Endothelial cell of umbilical vein (primary cell): ENCODE measurements around the gene BMPR1B. TPM values are rescaled to one million over a fixed set of nuclear protein-coding genes. Genes with fewer than 3 reads are reported as not detected.
"Not testable (repeated sequence)": the region's sequence is repeated elsewhere in the genome, so short reads cannot be mapped to it uniquely, and the experiment has no call there.

Experiments used
- BruUV-seq: library from RNA; stranded (reverse); fragments of 400-500 nt; replicated peaks from 2 replicates; lab custom pipeline; 2021; lab: Mats Ljungman, UMichigan
- CTCF ChIA-PET: fragments of 300-600, 350-600 bp; sonication (Branson Sonifier 250); formaldehyde crosslinking; loops from one replicate; lab custom pipeline; 2021; ENCODE audit warnings: antibody characterized with exemption, inconsistent platforms; lab: Charles Lee
- POLR2A ChIA-PET: fragments of 300-600, 350-600 bp; sonication (Branson Sonifier 250); formaldehyde crosslinking; loops from one replicate; lab custom pipeline; 2021; ENCODE audit warnings: antibody characterized with exemption, inconsistent platforms; lab: Charles Lee
- DNase-seq: peaks from one replicate; pipeline ENCODE4 v3.0.0-alpha.2; 2011; ENCODE audit warnings: low read depth, low spot score
- FAIRE-seq: peaks from 2 replicates; lab custom pipeline; 2011; peaks lifted over from hg19 to GRCh38; lab: Jason Lieb, UNC
- H2AFZ ChIP-seq: 2 replicates; pipeline ENCODE4 v1.6.0; 2012; ENCODE audit warnings: low read depth, low read length, control low read depth, inconsistent platforms
- H3K27ac ChIP-seq: 2 replicates; pipeline ENCODE4 v1.5.1; 2011; ENCODE audit warnings: low read depth, mild to moderate bottlenecking, control low read depth, low read length, moderate library complexity; ENCODE audit not compliant: insufficient read depth
- H3K27me3 ChIP-seq, 2 experiments: 2 replicates each; pipeline versions ENCODE4 v1.6.0 to v1.6.1; 2011; ENCODE audit warnings: low read length in 2 of 2, mixed read lengths in 1 of 2; ENCODE audit not compliant: control insufficient read depth in 2 of 2, insufficient read depth in 2 of 2
- H3K36me3 ChIP-seq, 2 experiments: 2 replicates in 1 of 2; 3 replicates in 1 of 2; pipeline ENCODE4 v1.5.1; 2011; ENCODE audit warnings: low read length in 2 of 2, mild to moderate bottlenecking in 1 of 2, moderate library complexity in 1 of 2; ENCODE audit not compliant: control insufficient read depth in 2 of 2, insufficient read depth in 2 of 2; ENCODE audit errors: extremely low read depth in 1 of 2
- H3K4me1 ChIP-seq: 3 replicates; pipeline ENCODE4 v1.5.1; 2011; ENCODE audit warnings: mild to moderate bottlenecking, low read length; ENCODE audit not compliant: control insufficient read depth, insufficient read depth; ENCODE audit errors: extremely low read depth
- H3K4me2 ChIP-seq: 2 replicates; pipeline ENCODE4 v1.6.1; 2011; ENCODE audit warnings: low read length, control low read depth, mixed read lengths; ENCODE audit not compliant: insufficient read depth
- H3K4me3 ChIP-seq, 3 experiments: fragments of 200-600 bp in 1 of 3; sonication (generic), shearing (Covaris generic) in 1 of 3; replicated peaks in 1 of 3; 2 replicates each; pipeline ENCODE4 v1.5.1; 2011 to 2016; ENCODE audit warnings: control low read depth in 3 of 3, low read length in 3 of 3, mild to moderate bottlenecking in 2 of 3, inconsistent platforms in 1 of 3, low read depth in 1 of 3, moderate library complexity in 1 of 3; ENCODE audit not compliant: insufficient read depth in 1 of 3
- H3K79me2 ChIP-seq: 2 replicates; pipeline ENCODE4 v1.6.0; 2012; ENCODE audit warnings: low read length, inconsistent platforms; ENCODE audit not compliant: control insufficient read depth, insufficient read depth
- H3K9ac ChIP-seq: replicated peaks from 2 replicates; pipeline ENCODE3; 2011; ENCODE audit warnings: low read length, control low read depth; ENCODE audit not compliant: insufficient read depth; ENCODE audit errors: extremely low read depth
- H3K9me1 ChIP-seq: replicated peaks from 3 replicates; pipeline ENCODE4 v1.6.0; 2011; ENCODE audit warnings: mild to moderate bottlenecking, low read length; ENCODE audit not compliant: control insufficient read depth, insufficient read depth; ENCODE audit errors: extremely low read depth
- H3K9me3 ChIP-seq: replicated peaks from 2 replicates; pipeline ENCODE4 v1.5.1; 2012; ENCODE audit warnings: low read length, inconsistent platforms; ENCODE audit not compliant: control insufficient read depth, insufficient read depth
- H4K20me1 ChIP-seq: replicated peaks from 2 replicates; pipeline ENCODE3; 2011; ENCODE audit warnings: mild to moderate bottlenecking, low read length; ENCODE audit not compliant: control insufficient read depth, insufficient read depth; ENCODE audit errors: extremely low read depth
- EZH2 ChIP-seq: IDR thresholded peaks from 2 replicates; pipeline ENCODE4 v1.6.1; 2012; ENCODE audit warnings: borderline replicate concordance, low read depth, mild to moderate bottlenecking, moderate library complexity, low read length, inconsistent platforms; ENCODE audit not compliant: severe bottlenecking
- FOS ChIP-seq: IDR thresholded peaks from 2 replicates; pipeline ENCODE4 v1.6.1; 2011; ENCODE audit warnings: mild to moderate bottlenecking, low read length, moderate library complexity, borderline replicate concordance; ENCODE audit not compliant: insufficient read depth
- GATA2 ChIP-seq: IDR thresholded peaks from 2 replicates; pipeline ENCODE4 v1.7.0; 2011; ENCODE audit warnings: low read depth, mild to moderate bottlenecking, moderate library complexity, mixed read lengths, low read length; ENCODE audit not compliant: insufficient read length, insufficient read depth
- JUN ChIP-seq: IDR thresholded peaks from 2 replicates; pipeline ENCODE4 v1.6.1; 2011; ENCODE audit warnings: borderline replicate concordance, low read depth; ENCODE audit not compliant: insufficient read length, insufficient read depth
- MYC ChIP-seq: IDR thresholded peaks from one replicate; pipeline ENCODE4 v1.6.1; 2011; ENCODE audit warnings: mild to moderate bottlenecking, low read depth, low read length
- POLR2A ChIP-seq: IDR thresholded peaks from 2 replicates; pipeline ENCODE4 v1.6.1; 2012; ENCODE audit warnings: low read depth, mild to moderate bottlenecking, control low read depth, low read length
- POLR2AphosphoS5 ChIP-seq: IDR thresholded peaks from 2 replicates; pipeline ENCODE4 v1.6.1; 2012; ENCODE audit warnings: low read depth, mild to moderate bottlenecking, control low read depth, low read length, moderate library complexity; ENCODE audit not compliant: insufficient read depth
- dilution Hi-C: fragments of 300-500 bp; cut with MboI; formaldehyde crosslinking; loops from one replicate; pipeline ENCODE4 v1.15.0; 2019; ENCODE audit warnings: low sequenced_read_pairs; ENCODE audit not compliant: extremely low pct_ligation_motif_present
- intact Hi-C: fragments of 100-400 bp; cut with micrococcal nuclease; formaldehyde crosslinking; loops from one replicate; pipeline ENCODE4 v1.10.0; 2022
- polyA plus RNA-seq, 4 experiments: library from polyadenylated mRNA; depleted of rRNA in 3 of 4; stranded (reverse) in 3 of 4; unstranded in 1 of 4; fragments of >200 nt; gene quantifications; 2 replicates each; pipeline versions ENCODE4 v1.2.1 to v1.2.3, GENCODE V29; 2011 to 2012; ENCODE audit warnings: missing spikeins in 1 of 4
- total RNA-seq: library from RNA; stranded (reverse); gene quantifications from 2 replicates; pipeline ENCODE4 v1.2.3, GENCODE V29; 2021
- TF ChIP-seq, protein P1 (sequence below): IDR thresholded peaks from 2 replicates; pipeline ENCODE4 v1.6.1; 2011; ENCODE audit not compliant: insufficient read depth, insufficient read length
- TF ChIP-seq, protein P2 (sequence below), 2 donors: IDR thresholded peaks; 1 replicate in 1 of 2; 2 replicates in 1 of 2; pipeline ENCODE4 v1.5.1; 2011; ENCODE audit warnings: low read length in 2 of 2, mild to moderate bottlenecking in 2 of 2, moderate library complexity in 2 of 2, control low read depth in 1 of 2, inconsistent platforms in 1 of 2, low read depth in 1 of 2; ENCODE audit not compliant: insufficient read depth in 1 of 2; ENCODE audit errors: extremely low read depth in 1 of 2

BMPR1B gene
- total and polyA plus RNA-seq, 2 donors (not counting 3 experiments of a cell fraction or from before 2014, with no cell fraction given), result 0.28 to 2.1 TPM

DNA sequence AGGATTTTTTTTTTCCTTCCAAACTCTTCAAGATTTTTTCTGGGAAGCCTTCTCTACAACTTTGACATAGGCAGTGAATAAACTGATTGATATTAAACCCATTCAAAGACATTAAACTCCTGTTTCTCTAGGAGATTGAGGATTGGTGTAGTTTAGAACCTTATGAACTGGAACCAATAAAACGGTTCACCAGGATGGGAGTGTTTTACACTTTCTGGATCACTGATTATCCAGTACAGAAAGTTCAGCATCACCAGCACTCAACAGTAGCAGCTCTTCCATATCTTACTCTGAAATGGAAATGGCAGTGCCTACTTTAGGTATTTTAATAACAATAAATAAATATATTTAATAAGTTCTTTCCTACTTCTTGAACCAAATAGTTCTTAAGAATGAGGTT lies 76.7 kb downstream of the BMPR1B start:
- no peak overlapping the region for H3K9ac ChIP-seq
- H3K4me3 ChIP-seq, result no peak overlapping the region
- no TSS peak for BruUV-seq
- H3K4me1 ChIP-seq, result no peaks in the 10 kb centered on the region
- no peaks in the 10 kb centered on the region for H3K27me3 ChIP-seq
- no peaks in the 10 kb centered on the region for H4K20me1 ChIP-seq
- no peaks in the 10 kb centered on the region for H3K36me3 ChIP-seq
- intact Hi-C loops, result no loop called here
- H2AFZ ChIP-seq, result no peak overlapping the region
- ChIA-PET POLR2A (no interaction called here), CTCF (no interaction called here)
- no peak for TF ChIP-seq POLR2A
- TF ChIP-seq, protein P1, sequence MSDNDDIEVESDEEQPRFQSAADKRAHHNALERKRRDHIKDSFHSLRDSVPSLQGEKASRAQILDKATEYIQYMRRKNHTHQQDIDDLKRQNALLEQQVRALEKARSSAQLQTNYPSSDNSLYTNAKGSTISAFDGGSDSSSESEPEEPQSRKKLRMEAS, result no peak
- no peak for TF ChIP-seq JUN
- TF ChIP-seq EZH2, result no peak
- TF ChIP-seq, protein P2, sequence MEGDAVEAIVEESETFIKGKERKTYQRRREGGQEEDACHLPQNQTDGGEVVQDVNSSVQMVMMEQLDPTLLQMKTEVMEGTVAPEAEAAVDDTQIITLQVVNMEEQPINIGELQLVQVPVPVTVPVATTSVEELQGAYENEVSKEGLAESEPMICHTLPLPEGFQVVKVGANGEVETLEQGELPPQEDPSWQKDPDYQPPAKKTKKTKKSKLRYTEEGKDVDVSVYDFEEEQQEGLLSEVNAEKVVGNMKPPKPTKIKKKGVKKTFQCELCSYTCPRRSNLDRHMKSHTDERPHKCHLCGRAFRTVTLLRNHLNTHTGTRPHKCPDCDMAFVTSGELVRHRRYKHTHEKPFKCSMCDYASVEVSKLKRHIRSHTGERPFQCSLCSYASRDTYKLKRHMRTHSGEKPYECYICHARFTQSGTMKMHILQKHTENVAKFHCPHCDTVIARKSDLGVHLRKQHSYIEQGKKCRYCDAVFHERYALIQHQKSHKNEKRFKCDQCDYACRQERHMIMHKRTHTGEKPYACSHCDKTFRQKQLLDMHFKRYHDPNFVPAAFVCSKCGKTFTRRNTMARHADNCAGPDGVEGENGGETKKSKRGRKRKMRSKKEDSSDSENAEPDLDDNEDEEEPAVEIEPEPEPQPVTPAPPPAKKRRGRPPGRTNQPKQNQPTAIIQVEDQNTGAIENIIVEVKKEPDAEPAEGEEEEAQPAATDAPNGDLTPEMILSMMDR (IDR thresholded peaks at IDR 0.05; ENCODE audit: extremely low read depth in 1 of 2, insufficient read depth in 1 of 2, low read depth in 1 of 2, low read length in 2 of 2), result no peak
- no peak for TF ChIP-seq MYC
- TF ChIP-seq GATA2, result no peak
- no peak for TF ChIP-seq FOS
- no peak for TF ChIP-seq POLR2AphosphoS5
- H3K27ac ChIP-seq, result no peak overlapping the region
- FAIRE-seq, result no peak
- no peaks in the 10 kb centered on the region for H3K79me2 ChIP-seq
- dilution Hi-C loops, result no loop called here
- DNase-seq, result no peak
- no peaks in the 10 kb centered on the region for H3K9me3 ChIP-seq
- H3K4me2 ChIP-seq, result no peak overlapping the region
- H3K9me1 ChIP-seq, result no peaks in the 10 kb centered on the region

DNA sequence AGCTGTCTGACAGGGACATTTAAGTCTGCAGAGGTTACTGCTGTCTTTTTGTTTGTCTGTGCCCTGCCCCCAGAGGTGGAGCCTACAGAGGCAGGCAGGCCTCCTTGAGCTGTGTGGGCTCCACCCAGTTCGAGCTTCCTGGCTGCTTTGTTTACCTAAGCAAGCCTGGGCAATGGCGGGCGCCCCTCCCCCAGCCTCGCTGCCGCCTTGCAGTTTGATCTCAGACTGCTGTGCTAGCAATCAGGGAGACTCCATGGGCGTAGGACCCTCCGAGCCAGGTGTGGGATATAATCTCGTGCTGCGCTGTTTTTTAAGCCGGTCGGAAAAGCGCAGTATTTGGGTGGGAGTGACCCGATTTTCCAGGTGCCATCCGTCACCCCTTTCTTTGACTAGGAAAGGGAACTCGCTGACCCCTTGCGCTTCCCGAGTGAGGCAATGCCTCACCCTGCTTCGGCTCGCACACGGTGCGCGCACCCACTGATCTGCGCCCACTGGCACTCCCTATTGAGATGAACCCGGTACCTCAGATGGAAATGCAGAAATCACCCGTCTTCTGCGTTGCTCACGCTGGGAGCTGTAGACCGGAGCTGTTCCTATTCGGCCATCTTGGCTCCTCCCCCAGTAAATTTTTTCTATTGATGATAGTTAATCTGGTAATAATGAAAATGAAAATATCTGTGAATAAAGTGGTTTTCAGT lies 83.6 kb downstream of the BMPR1B start:
- CTCF ChIA-PET, H4K20me1 ChIP-seq, BruUV-seq, FAIRE-seq, H3K4me1 ChIP-seq, dilution Hi-C loops, H3K9me1 ChIP-seq, H3K9ac ChIP-seq, H3K4me2 ChIP-seq, H2AFZ ChIP-seq, H3K4me3 ChIP-seq, H3K27ac ChIP-seq, H3K27me3 ChIP-seq, POLR2A ChIA-PET, DNase-seq, H3K36me3 ChIP-seq, H3K79me2 ChIP-seq, intact Hi-C loops, H3K9me3 ChIP-seq: not testable (repeated sequence)
